ENCODE data around the gene RRP12.
"Not testable (repeated sequence)": the region's sequence is repeated elsewhere in the genome, so short reads cannot be mapped to it uniquely, and the experiment has no call there.

The RRP12 gene

GRCh38 chr10:97400665-97401454 lies at the start of gene RRP12:
Gene RRP12 (minus strand): TSS chr10:97401340. CDS start chr10:97401231, 109 bp downstream.
- DNase-seq: peak; percentile 75

GRCh38 chr10:97450828-97451227 lies 49.7 kb upstream of the RRP12 start:
- DNase-seq: no peak

- DNase-seq: peak; percentile 88
Observed at GRCh38 chr10:97445722-97446639, 44.8 kb upstream of the RRP12 start, which contains the start of the genes EXOSC1 and ZDHHC16. Gene EXOSC1 (minus strand): TSS chr10:97446006. CDS start chr10:97445985, 21 bp downstream. Gene ZDHHC16 (plus strand): TSS chr10:97446175. CDS start chr10:97451676, 5,501 bp downstream.

- DNase-seq: no peak
Observed at GRCh38 chr10:97445357-97445721, 44.2 kb upstream of the RRP12 start.

- no peak for DNase-seq
Observed at GRCh38 chr10:97444212-97444611, 43.1 kb upstream of the RRP12 start.

- DNase-seq: no peak
Observed at GRCh38 chr10:97442277-97442676, 41.1 kb upstream of the RRP12 start.

GRCh38 chr10:97435211-97435610 lies 34.1 kb upstream of the RRP12 start:
- DNase-seq: no peak

GRCh38 chr10:97434557-97434956 lies 33.4 kb upstream of the RRP12 start:
- DNase-seq: no peak

GRCh38 chr10:97434055-97434454 lies 32.9 kb upstream of the RRP12 start:
- DNase-seq: no peak

GRCh38 chr10:97428572-97428981 lies 27.4 kb upstream of the RRP12 start:
- no peak for DNase-seq

- DNase-seq: no peak
Observed at GRCh38 chr10:97427571-97428179, 26.5 kb upstream of the RRP12 start.

GRCh38 chr10:97426776-97427570 lies 25.8 kb upstream of the RRP12 start:
- DNase-seq: no peak

GRCh38 chr10:97425964-97426775 lies 25.0 kb upstream of the RRP12 start, which contains the start of gene PGAM1:
Gene PGAM1 (plus strand): TSS chr10:97426191. CDS start chr10:97426308, 117 bp downstream.
- DNase-seq: peak; percentile 92

- DNase-seq: not testable (repeated sequence)
Observed at GRCh38 chr10:97423757-97424098, 22.6 kb upstream of the RRP12 start.

GRCh38 chr10:97416565-97416964 lies 15.4 kb upstream of the RRP12 start:
- no peak for DNase-seq

- no peak for DNase-seq
Observed at GRCh38 chr10:97412891-97413304, 11.8 kb upstream of the RRP12 start.

- DNase-seq: no peak
Observed at GRCh38 chr10:97411406-97411805, 10.3 kb upstream of the RRP12 start.

GRCh38 chr10:97408496-97408992 lies 7.4 kb upstream of the RRP12 start:
- no peak for DNase-seq

- no peak for DNase-seq
Observed at GRCh38 chr10:97407952-97408248, 6.8 kb upstream of the RRP12 start.

- peak; percentile 61 for DNase-seq
Observed at GRCh38 chr10:97407211-97407951, 6.2 kb upstream of the RRP12 start.

- not testable (repeated sequence) for DNase-seq
Observed at GRCh38 chr10:97406483-97406882, 5.3 kb upstream of the RRP12 start.
